Measurements from ENCODE around the gene NT5M.
"Not testable (repeated sequence)": the region's sequence is repeated elsewhere in the genome, so short reads cannot be mapped to it uniquely, and the experiment has no call there.

NT5M gene

DNA sequence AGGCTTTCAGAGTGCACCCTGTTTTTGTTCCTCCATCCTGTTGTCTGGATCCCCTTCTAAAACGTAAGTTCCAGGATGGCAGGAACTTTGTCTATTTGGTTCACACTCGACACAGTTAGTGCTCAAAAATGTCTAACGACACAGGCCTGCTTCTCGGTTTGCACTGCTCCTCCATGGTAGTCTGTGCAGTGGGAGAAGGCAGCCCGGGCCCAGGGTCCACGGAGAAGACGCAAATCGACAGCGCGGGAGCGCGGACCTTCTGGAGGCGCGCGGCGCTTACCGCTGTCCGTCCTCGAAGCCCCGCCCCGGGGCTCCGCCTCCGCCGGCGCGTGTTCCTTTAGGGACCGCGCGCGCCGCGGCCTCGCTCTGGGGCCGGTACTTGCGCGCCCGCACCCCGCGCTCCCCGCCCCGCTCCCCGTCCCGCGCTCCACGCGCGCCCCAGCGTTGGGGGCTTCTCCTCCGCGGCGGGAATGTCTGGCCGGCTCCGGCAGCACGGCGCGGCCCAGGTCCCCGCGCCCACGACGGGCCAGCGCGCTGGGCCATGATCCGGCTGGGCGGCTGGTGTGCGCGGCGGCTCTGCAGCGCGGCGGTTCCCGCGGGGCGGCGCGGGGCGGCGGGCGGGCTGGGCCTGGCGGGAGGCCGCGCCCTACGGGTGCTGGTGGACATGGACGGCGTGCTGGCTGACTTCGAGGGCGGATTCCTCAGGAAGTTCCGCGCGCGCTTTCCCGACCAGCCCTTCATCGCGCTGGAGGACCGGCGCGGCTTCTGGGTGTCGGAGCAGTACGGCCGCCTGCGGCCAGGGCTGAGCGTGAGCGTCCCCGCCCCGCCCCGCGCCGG lies at the start of gene NT5M:
Gene NT5M, plus strand, starts transcription at position 364 of the 837 bp plus-strand sequence. Its CDS starts 178 bp downstream, at position 542.
- peak; percentile 90 for DNase-seq

DNA sequence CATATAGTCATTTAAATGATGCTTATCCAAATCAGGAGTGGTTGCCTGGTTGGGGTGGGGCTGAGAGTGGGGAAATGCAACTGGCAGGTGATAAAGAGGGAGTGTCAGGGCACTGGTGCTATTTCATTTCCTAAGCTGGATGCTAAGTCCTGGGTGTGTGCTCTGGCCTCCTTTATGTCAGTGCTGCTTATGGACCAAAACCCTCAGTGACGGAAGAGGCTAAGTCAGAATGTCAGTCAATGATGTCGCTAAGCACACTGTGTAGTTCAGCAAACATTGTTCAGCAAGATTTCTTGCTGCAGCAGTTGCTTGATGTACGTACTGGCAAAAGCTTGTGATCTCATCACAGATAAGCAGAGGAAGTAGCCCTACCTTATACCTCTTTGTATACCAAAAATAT lies 49.8 kb upstream of the NT5M start:
- no peak for DNase-seq

DNA sequence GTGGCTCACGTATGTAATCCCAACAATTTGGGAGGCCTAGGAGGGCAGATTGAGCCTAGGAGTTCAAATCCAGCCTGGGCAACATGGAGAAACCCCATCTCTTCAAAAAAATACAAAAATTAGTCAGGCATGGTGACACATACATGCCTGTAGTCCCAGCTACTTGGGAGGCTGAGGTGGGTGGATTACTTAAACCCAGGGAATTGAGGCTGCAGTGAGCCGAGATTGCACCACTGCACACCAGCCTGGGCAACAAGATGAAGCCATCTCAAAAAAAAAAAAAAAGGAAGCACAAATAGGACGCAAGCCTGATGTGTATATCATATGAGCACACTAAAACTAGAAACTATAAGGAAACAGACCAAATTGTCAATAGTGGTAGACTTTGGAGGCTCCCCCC lies 49.1 kb upstream of the NT5M start:
- DNase-seq = no peak

DNA sequence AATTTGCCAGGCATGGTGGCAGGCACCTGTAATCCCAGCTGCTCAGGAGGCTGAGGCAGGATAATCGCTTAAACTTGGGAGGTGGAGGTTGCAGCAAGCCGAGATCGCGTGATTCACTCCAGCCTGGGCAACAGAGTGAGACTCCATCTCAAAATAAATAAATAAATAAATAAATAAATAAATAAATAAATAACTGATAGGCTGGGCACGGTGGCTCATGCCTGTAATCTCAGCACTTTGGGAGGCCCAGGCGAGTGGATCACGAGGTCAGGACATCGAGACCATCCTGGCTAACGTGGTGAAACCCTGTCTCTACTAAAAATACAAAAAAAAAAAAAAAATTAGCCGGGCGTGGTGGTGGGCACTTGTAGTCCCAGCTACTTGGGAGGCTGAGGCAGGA lies 47.5 kb upstream of the NT5M start:
- not testable (repeated sequence) for DNase-seq

DNA sequence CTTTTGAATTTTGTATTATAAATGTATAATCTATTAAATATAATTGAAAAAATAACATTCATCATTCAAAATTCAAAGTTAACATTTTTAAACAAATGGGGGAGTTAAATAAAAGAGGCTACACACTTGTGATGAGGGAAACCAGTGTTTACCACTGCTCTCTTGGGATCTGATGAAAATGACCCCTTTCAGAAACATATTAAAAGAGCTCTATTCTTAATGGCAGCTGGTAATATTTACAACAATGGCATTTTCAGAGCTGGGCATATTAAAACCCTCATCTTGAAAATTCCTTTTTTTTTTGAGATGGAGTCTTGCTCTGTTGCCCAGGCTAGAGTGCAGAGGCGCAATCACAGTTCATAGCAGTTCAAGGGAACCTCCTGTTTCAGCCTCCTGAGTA lies 46.9 kb upstream of the NT5M start:
- DNase-seq = no peak

DNA sequence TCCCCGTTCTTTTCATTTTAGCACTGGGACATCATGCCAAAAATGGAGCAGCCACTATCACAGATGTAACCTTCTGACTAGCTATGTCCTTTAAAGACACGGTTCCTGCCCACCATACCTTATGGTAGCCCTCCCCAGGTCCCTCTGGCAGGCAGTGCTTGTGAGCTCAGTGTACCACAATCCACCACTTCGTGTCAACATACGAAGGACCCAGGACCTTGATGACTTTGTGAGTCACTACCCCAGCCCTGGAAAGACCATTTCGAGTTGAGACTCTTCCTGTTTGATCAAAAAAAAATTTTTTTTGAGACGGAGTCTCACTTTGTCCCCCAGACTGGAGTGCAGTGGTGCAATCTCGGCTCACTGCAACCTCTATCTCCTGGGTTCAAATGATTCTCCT lies 45.2 kb upstream of the NT5M start:
- DNase-seq = no peak

DNA sequence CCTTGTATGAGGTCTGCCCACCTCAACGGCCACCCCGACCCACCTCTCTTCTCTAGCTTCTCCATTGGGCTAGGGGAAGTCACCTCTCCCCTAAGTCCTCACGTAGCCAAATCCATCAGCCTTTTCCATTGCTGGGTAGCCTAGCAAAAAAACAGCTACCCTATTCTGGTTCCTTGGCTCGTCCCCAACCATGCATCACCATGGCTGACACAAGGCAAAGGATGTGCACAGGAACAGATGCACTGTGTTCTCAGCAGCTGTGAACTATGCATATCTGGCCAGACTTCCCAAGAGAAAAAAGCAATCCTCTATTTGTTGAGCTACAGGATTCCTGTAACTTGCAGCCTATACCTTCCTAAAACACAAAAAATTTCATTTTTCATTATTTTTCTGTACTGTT lies 44.2 kb upstream of the NT5M start:
- DNase-seq = no peak

DNA sequence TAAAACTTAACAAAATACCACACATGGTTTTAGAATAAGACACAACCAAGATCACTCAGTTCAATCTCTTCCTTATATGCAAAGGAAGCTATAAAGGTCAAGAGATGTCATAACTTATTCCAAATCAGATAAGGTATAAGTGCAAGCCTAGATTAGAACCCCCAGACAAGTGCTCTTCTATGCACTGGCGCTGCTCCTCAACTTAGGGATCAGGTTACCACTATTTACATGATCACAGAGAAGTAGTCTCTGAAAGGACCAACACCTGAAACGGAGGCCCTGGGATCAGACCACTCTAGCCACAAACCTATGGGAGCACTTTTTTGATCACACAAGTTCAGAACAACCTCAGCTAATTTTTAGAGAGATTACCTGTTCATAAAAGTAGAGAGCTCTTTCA lies 38.7 kb upstream of the NT5M start:
- no peak for DNase-seq

DNA sequence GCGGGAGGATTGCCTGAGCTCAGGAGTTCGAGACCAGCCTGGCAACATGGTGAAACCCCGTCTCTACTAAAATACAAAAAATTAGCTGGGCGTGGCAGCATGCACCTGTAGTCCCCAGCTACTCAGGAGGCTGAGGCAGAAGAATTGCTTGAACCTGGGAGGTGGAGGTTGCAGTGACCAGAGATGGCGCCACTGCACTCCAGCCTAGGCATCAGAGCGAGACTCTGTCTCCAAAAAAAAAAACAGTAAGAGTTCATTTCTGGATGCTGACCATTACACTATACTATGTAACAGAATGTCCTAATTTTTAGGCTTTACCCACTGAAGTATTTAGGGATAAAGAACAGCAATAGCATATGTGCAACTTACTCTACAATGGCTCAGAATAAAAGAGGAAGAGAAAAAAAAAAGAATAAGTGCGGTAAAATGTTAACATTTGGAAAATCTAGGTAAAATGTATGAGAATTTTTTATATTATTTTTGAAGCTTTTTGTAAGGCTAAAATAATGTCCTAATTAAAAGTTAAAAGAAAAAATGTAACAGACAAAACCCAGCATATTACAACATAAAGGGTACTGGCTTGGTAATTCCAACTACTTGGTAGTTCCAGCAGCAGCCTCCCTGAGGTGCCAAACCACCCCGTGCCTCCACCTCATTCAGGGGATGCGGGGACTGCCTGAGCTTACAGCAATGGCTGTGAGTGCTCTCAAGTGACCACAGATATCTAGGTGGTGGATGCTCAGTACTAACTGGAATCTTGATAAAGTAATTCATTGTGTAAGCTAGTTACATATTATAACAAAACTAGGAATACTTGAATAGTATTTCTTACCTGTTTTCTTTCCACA lies 33.0 kb upstream of the NT5M start:
- DNase-seq = no peak

DNA sequence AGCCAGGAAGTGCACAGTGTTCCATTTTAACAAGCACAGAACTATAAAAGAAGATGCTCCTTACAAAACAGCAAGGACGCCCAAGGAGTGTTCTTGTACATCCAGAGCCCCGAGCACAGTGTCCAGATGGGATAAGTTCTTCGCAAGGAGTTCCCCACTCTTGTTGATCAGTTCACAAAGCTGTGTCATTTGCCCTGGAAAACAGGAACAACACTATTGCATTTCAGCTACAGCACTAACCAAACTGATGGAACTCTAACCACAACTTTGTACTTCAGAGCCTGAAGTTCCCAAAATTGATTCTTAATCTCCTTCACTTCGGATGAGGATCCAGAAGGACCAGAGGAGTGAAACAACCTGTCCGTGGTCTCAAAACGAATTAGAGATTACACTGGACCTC lies 27.2 kb upstream of the NT5M start:
- DNase-seq = no peak

DNA sequence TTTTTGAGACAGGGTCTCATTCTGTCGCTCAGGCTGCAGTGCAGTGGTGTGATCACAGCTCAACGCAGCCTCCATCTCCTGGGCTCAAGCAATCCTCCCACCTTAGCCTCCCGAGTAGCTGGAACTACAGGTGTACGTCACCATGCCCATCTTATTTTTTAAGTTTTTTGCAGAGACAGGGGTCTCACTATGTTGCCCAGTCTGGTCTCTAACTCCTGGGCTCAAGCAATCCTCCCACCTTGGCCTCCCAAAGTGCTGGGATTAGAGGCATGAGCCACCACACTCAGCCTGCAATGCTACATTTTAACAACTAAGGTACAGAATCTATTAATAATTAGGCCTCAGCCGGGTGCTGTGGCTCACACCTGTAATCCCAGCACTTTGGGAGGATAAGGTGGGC lies 25.7 kb upstream of the NT5M start:
- not testable (repeated sequence) for DNase-seq

DNA sequence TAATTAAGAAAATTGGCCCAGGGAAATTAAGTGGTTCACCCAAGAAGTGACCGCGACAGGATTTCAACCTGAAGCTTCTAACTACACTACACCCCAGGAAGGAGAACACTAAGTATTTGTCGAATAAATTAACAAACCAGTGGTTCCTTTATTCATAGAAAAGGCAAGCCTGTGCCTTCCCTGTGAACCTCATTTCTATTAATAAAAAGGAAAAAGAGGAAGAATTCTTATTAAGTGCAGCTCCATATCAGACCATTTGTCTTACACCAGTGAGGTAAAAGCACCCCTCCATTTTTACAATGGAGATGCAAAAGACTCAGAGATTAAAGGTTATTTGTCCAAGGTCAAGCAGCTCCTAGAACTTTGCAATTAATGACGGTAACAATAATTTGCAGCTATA lies 23.9 kb upstream of the NT5M start:
- DNase-seq = no peak

DNA sequence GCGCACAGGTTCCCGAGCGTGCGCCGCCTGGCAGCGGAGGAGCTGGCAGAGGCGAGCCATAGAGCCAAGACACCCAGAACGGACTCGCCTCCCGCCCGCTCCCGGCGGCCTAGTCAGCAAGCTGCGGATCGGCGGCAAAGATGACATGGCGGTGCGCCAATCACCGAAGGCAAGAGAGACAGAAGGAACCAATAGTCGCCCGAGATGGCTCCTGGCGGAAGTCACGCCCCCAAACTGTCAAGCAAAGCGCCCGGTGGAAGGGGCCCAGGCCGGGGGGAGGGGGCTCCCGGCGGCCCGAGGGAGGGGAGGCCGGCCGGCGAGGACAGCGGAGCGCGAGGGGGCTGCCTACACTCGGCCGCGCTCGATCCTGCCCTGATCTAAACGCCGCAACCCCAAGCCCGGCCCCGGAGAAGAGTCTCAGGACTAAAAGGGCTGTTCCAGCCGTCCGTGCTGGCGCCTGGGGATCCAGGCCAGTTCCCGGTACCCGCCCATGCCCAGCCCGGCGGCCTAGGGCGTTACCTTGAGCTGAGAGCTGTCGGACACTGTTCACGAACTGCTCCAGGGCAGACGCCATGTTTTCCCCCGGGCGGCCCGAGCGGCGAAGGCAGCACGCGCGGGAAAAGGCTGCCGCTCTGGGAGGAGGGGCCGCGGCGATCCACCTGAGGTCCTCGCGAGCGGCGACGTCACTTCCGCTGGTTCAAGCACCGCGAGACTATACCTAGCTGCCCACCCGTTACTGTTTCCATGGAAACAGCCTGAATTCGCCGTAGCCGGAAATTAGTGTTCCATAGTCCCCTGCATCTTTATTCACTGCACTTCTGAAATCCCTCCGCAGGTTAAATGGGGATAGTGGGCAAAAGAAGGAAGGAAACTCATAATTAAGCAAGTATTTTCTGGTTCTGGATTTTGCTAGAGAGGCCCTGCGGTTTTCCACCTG lies 22.3 kb upstream of the NT5M start, which contains the start of gene COPS3:
Gene COPS3, minus strand, starts transcription at position 634 of the 937 bp plus-strand sequence. Its CDS starts 60 bp downstream, at position 574.
- DNase-seq = peak; percentile 99

DNA sequence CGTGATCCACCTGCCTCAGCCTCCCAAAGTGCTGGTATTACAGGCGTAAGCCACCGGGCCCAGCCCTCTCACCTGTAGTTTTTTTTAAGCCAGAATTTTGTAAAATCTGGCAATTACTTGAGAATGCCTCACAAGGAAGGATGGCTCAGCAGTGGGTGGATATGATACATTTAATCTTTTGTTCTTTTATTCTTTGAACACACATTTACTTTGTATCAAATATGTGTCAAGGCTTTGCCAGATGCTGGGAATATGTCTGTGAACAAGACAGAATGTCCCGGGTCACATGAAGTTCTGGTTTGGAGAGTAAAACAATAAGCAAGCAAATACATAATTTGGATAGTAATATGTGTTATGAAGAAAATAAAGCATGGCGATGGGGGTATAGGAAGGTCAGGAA lies 17.2 kb upstream of the NT5M start:
- no peak for DNase-seq

DNA sequence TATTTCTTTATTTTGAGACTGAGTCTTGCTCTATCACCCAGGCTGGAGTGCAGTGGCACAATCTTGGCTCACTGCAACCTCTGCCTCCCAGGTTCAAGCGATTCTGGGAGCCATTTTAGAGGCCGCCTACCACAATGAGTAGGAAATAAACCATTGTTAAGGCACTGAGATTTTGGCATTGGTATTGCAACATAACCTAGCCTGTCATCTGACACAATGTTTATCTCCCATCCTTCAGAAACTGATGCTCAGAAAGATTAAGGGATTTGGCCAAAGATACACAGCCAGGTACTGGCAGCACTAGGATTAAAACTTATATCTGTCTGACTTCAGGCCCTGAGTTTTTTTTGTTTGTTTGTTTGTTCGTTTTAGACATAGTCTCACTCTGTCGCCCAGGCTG lies 14.1 kb upstream of the NT5M start:
- DNase-seq = no peak

DNA sequence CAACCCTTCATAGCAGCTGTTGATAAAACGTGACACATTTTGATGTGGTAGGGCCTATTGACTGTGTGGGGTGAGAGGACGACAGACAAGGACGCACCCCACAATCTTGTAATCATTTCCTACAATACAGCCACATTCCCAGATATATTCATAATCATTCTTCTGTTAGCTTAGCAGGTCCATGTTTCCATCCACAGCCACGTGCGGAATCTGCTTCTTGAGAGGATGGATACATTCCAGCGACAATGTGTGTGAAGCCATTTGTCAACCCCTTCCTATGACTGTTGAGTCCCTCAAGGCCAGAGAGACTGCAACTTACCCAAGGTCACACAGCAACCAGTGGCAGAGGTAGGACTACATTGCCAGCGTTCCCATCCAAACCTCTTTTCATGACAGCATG lies 13.5 kb upstream of the NT5M start:
- no peak for DNase-seq

DNA sequence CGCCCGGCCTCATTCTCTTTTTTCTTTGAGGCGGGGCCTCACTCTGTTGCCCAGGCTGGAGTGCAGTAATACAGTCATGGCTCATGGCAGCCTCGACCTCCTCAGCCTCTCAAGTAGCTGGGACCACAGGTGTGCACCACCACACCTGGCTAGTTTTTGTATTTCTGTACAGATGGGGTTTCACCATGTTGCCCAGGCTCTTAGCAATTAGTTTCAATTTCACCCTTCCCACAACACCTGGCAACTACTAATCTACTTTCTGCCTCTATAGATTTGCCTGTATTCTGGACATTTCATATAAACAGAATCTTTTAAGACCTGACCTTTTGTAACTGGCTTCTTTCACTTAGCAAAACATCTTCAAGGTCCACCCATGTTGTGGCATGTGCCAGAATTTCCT lies 8.0 kb upstream of the NT5M start:
- DNase-seq = no peak

DNA sequence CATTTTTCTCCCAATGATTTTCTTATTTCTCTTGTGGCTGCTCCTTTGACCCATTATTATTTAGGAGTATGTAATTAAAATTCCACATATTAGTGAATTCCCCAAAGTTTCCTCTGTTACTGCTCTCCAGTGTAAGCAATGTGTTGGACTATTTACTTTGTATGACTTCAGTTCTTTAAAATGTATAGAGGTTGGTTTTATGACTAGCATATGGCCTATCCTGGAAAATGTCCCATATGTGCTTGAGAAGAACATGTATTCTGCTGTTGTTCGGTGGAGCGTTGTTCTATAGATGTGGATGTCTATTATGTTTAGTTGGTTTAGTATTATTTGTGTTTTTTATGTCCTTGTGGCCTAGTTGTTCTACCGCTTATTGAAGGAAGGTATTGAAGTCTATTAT lies 6.0 kb upstream of the NT5M start:
- DNase-seq = peak; percentile 52

DNA sequence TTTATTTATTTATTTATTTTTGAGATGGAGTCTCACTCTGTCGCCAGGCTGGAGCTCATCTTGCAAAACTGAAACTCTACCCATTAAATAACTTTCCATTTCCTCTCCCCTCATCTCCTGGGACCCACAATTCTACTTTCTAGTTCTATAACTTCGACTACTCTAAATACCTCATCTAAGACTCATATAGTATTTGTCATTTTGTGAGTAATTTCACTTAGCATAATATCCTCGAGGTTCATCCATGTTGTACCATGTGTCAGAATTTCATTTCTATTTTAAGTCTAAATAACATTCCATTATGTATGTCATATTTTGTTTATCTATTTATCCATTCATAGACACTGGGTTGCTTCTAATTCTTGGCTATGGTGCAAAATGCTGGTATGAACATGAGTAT lies 5.1 kb upstream of the NT5M start:
- no peak for DNase-seq

DNA sequence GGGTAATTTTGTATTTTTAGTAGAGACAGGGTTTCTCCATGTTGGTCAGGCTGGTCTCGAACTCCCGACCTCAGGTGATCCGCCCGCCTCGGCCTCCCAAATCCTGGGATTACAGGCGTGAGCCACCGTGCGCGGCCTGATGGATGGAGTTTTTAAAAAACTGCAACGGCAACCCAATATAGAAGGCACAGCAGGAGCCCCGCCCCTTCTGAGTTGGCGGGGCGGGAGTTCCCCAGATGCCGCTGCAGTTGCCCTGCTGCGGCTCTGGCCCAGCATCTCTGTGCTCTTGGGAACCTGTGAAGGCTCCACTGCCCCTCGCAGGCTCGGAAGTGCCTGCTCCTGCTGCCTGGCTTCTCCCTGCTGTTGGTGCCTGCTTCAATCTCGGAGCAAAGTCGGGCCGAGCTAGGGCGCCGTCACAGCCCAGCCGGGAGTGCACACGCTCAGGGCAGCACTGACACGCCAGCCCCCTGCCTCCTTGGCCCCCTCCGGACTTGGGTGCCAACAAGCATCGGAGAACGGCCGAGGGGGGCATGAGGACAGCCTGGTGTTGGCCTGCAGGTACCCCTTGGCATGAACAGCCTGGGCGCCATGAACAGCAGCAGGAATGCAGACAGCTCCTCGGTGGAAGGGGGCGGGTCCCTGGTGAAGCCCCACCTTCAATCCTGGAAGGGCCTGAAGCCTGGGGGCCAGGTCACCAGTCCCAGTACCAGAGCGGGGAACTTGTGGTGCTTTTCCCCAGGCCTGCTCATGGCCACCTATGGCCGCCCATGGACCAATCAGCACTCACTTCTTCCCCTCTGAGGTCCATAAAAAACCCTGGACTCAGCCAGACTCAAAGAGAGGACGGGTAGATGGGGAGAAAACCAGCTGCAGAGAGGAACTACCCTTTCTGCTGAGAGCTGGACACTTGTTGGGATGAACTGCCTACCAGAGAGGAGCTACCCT lies 2.3 kb upstream of the NT5M start:
- DNase-seq = peak; percentile 69

DNA sequence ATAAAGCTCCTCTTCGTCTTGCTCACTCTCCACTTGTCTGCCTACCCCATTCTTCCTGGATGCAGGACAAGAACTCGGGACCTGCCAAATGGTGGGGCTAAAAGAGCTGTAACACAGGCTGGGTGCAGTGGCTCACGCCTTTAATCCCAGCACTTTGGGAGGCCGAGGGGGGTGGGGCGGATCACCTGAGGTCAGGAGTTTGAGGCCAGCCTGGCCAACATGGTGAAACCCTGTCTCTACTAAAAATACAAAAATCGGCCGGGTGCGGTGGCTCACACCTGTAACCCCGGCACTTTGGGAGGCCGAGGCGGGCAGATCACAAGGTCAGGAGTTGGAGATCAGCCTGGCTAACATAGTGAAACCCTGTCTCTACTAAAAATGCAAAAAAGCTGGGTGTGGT lies 1.5 kb upstream of the NT5M start:
- DNase-seq = not testable (repeated sequence)

Data from eye (tissue), 1 donor.